Measurements from ENCODE around the gene IBTK.

- no peak for TF ChIP-seq POLR2AphosphoS5 (IDR thresholded peaks at IDR 0.05; ENCODE audit: low read depth, low read length)
- no peak for TF ChIP-seq POLR2A (IDR thresholded peaks at IDR 0.05; ENCODE audit: low read depth, low read length)
- no peak for TF ChIP-seq TAF1 (IDR thresholded peaks at IDR 0.05; ENCODE audit: low read depth, low read length)
- TF ChIP-seq SPI1 (IDR thresholded peaks at IDR 0.05; ENCODE audit: low read depth, low read length) = no peak
Observed at GRCh38 chr6:82172594-82172993, 75.0 kb downstream of the IBTK start.

Data from GM12891 (cell line).